MM.1S (cell line): ENCODE results near the gene PISD.

Experiments used
- CTCF ChIP-seq: fragments of 300-600 bp; sonication (generic); IDR thresholded peaks from 2 replicates; pipeline ENCODE4 v1.5.1; 2016; ENCODE audit warnings: antibody characterized with exemption, low read length, mixed read lengths
- EZH2 ChIP-seq: fragments of 300-600 bp; sonication (generic); optimal IDR thresholded peaks from 2 replicates; pipeline ENCODE3; 2017; ENCODE audit warnings: low read depth, mild to moderate bottlenecking, antibody characterized with exemption, low read length, mixed read lengths

GRCh38 chr22:31652088-31652487 lies 9.9 kb downstream of the PISD start:
- TF ChIP-seq EZH2 (no peak), CTCF (no peak)
